Body of pancreas (tissue), 4 donors: ENCODE data around the gene SUSD3. TPM values are rescaled to one million over a fixed set of nuclear protein-coding genes. Genes with fewer than 3 reads are reported as not detected.

Experiments
- ATAC-seq: fragments of 150-250 bp; one replicate; pipeline ENCODE4 v1.9.1; 2016
- DNase-seq, 4 donors: peaks; one replicate each; pipeline ENCODE4 v3.0.0-alpha.2; 2019
- H3K27ac ChIP-seq, 4 donors: fragments of 200-600 bp; sonication (generic); 1 replicate in 3 of 4; 2 replicates in 1 of 4; pipeline versions ENCODE4 v1.5.1 to v1.6.1; 2016 to 2019; ENCODE audit warnings: mild to moderate bottlenecking in 1 of 4, mixed read lengths in 1 of 4, moderate library complexity in 1 of 4
- H3K27me3 ChIP-seq, 2 donors: fragments of 200-600 bp; sonication (generic); one replicate each; pipeline ENCODE4 v1.6.0; 2016; ENCODE audit warnings: mild to moderate bottlenecking in 1 of 2
- H3K36me3 ChIP-seq, 2 donors: fragments of 200-600 bp; sonication (generic); replicated peaks in 1 of 2; 2 replicates each; pipeline ENCODE4 v1.5.1; 2016; ENCODE audit warnings: low read depth in 2 of 2; ENCODE audit not compliant: insufficient read depth in 1 of 2
- H3K4me1 ChIP-seq: fragments of 200-600 bp; sonication (generic); one replicate; pipeline ENCODE4 v1.6.0; 2016
- H3K4me3 ChIP-seq, 2 donors: fragments of 200-600 bp; sonication (generic); 1 replicate in 1 of 2; 2 replicates in 1 of 2; pipeline ENCODE4 v1.5.1; 2016 to 2019
- H3K9me3 ChIP-seq, 3 donors: fragments of 200-600 bp; sonication (generic); 1 replicate in 2 of 3; 2 replicates in 1 of 3; pipeline ENCODE4 v1.5.1; 2016
- CTCF ChIP-seq, 7 experiments: fragments of 450-650 bp in 4 of 7; fragments of 200-600 bp in 3 of 7; sonication (generic) in 3 of 7; IDR thresholded peaks; one replicate each; pipeline ENCODE4 v1.5.1; 2016 to 2019; ENCODE audit warnings: antibody characterized with exemption in 7 of 7
- POLR2A ChIP-seq, 3 donors: fragments of 450-650 bp; IDR thresholded peaks; one replicate each; pipeline ENCODE4 v1.6.1; 2016; ENCODE audit warnings: antibody characterized with exemption in 3 of 3, mild to moderate bottlenecking in 2 of 3
- WGBS, 2 donors: methylation state at CpG; one replicate each; pipeline ENCODE4 v1.1.5; 2017; 5-methylcytosine and 5-hydroxymethylcytosine counted together
- intact Hi-C: fragments of 100-400 bp; cut with DNase I; formaldehyde crosslinking; loops from one replicate; pipeline ENCODE4 v1.15.1; 2023
- total RNA-seq, 2 donors: library from RNA; depleted of rRNA; stranded (reverse); fragments of >200 nt; gene quantifications; one replicate each; pipeline ENCODE4 v1.1.0, GENCODE V29; 2016

The SUSD3 gene
- total RNA-seq, 2 donors from 2014 or later = 3.6 TPM; not detected in 1

GRCh38 chr9:93059011-93059714, 662 bp downstream of the SUSD3 start:
- TF ChIP-seq CTCF (IDR thresholded peaks at IDR 0.05) (no peak), POLR2A (IDR thresholded peaks at IDR 0.05) (no peak)
- peak in 1 of 4 donors; percentile 13 for DNase-seq
- intact Hi-C loops = no loop called here
- Histone ChIP-seq H3K9me3 (no peaks in the 10 kb centered on the region), H3K36me3 (no peaks in the 10 kb centered on the region), H3K4me1 (peaks cover 13% of the 10 kb centered on the region), H3K4me3 (peak overlapping the region; percentile 10 to 17), H3K27me3 (no peaks in the 10 kb centered on the region), H3K27ac (no peak overlapping the region)
- ATAC-seq = peak; percentile 19
- 29 to 76% methylated on average over 6 to 51 of the region's 53 CpGs for WGBS, 2 donors

GRCh38 chr9:93059715-93060578, 1.4 kb downstream of the SUSD3 start:
- TF ChIP-seq POLR2A (IDR thresholded peaks at IDR 0.05) (no peak), CTCF (IDR thresholded peaks at IDR 0.05) (no peak)
- no peaks in the 10 kb centered on the region for H3K36me3 ChIP-seq
- H3K27ac ChIP-seq = no peak overlapping the region
- 40 to 78% methylated on average over 1 to 7 of the region's 7 CpGs for WGBS, 2 donors
- H3K27me3 ChIP-seq = no peaks in the 10 kb centered on the region
- ATAC-seq = no peak
- H3K4me1 ChIP-seq = peaks cover 13% of the 10 kb centered on the region
- H3K9me3 ChIP-seq = no peaks in the 10 kb centered on the region
- no peak overlapping the region for H3K4me3 ChIP-seq
- intact Hi-C loops = no loop called here
- no peak for DNase-seq

GRCh38 chr9:93060746-93061259, 2.3 kb downstream of the SUSD3 start:
- Histone ChIP-seq H3K27me3 (no peaks in the 10 kb centered on the region), H3K27ac (no peak overlapping the region), H3K9me3 (no peaks in the 10 kb centered on the region), H3K4me1 (peaks cover 13% of the 10 kb centered on the region), H3K4me3 (no peak overlapping the region), H3K36me3 (no peaks in the 10 kb centered on the region)
- DNase-seq (peak in 1 of 4 donors; percentile 61), ATAC-seq (no peak)
- 63 to 69% methylated on average over 7 to 8 of the region's 8 CpGs for WGBS, 2 donors
- TF ChIP-seq POLR2A (IDR thresholded peaks at IDR 0.05) = no peak
- no peak for TF ChIP-seq CTCF (IDR thresholded peaks at IDR 0.05)
- intact Hi-C loops = no loop called here

DNA sequence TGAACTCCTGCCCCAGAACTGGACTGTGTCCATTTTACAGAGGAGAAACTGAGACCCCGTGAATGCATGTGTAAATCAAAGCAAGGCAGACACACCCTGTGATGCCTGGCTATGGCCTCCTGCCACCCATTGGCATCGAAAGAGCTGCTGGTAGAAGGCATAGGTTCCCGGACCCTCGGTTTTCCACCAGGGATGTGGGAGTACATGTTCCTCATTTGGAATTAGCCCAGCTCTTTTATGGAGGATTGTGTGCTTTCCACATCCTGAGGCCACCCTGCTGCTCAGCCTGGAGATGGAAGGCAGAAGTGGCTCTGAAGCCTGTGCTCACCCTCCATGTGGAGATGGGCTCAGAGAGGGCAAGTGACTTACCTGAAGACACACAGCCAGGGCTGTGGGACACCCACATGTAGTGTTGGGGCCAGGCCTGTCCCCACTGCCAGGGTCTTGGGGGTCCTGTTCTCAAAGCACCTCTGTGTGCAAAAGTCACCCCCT, 2.8 kb downstream of the SUSD3 start:
- TF ChIP-seq POLR2A (IDR thresholded peaks at IDR 0.05) (no peak), CTCF (IDR thresholded peaks at IDR 0.05) (no peak)
- H3K4me3 ChIP-seq = no peak overlapping the region

More for the DNA sequence above, 2.8 kb downstream of the SUSD3 start:
- intact Hi-C loops = no loop called here
- DNase-seq (no peak), ATAC-seq (no peak)
- H3K9me3 ChIP-seq = no peaks in the 10 kb centered on the region
- WGBS, 2 donors = 89 to 100% methylated on average over 1 to 4 of the region's 4 CpGs
- peaks cover 13% of the 10 kb centered on the region for H3K4me1 ChIP-seq
- no peaks in the 10 kb centered on the region for H3K36me3 ChIP-seq
- H3K27ac ChIP-seq = no peak overlapping the region
- no peaks in the 10 kb centered on the region for H3K27me3 ChIP-seq
